ENCODE measurements around the gene PNPLA7.
A peak's percentile ranks its signal among the peaks of the same experiment; 100 is the strongest.

GRCh38 chr9:137437691-137438590 is 112.3 kb downstream of the PNPLA7 start:
- TF ChIP-seq POLR2AphosphoS5 (IDR thresholded peaks at IDR 0.05) (peak in 2 of 3 donors; percentile 4 to 8), CTCF (IDR thresholded peaks at IDR 0.05) (no peak)

Measured in stomach (tissue), 4 donors.